NCI-H524 (cell line): Measurements from ENCODE around the gene CCL7.

Source experiments
- DNase-seq, 2 experiments: peaks; one replicate each; lab custom pipeline; 2025; lab: John Stamatoyannopoulos, UW

CCL7 gene

GRCh38 chr17:34246881-34247280 is 23.1 kb upstream of the CCL7 start:
- DNase-seq, result no peak

GRCh38 chr17:34248511-34249024 is 21.5 kb upstream of the CCL7 start:
- no peak for DNase-seq

- no peak for DNase-seq
Measured at GRCh38 chr17:34249061-34249460, 21.0 kb upstream of the CCL7 start.

GRCh38 chr17:34249478-34249877 is 20.5 kb upstream of the CCL7 start:
- no peak for DNase-seq

GRCh38 chr17:34251186-34251585 is 18.8 kb upstream of the CCL7 start:
- no peak for DNase-seq

- no peak for DNase-seq
Measured at GRCh38 chr17:34252095-34252443, 18.0 kb upstream of the CCL7 start.

GRCh38 chr17:34252444-34253138 is 17.4 kb upstream of the CCL7 start:
- DNase-seq, result no peak

GRCh38 chr17:34253139-34253525 is 16.9 kb upstream of the CCL7 start:
- DNase-seq, result no peak

- no peak for DNase-seq
Measured at GRCh38 chr17:34254146-34254545, 15.9 kb upstream of the CCL7 start.

GRCh38 chr17:34254651-34255380 is 15.2 kb upstream of the CCL7 start, which contains the start of gene CCL2:
CCL2 (plus strand) TSS chr17:34255285; CDS start chr17:34255350, 65 bp downstream.
- no peak for DNase-seq

- DNase-seq, result no peak
Measured at GRCh38 chr17:34255381-34255732, 14.7 kb upstream of the CCL7 start.

GRCh38 chr17:34255841-34256240 is 14.2 kb upstream of the CCL7 start:
- no peak for DNase-seq

- no peak for DNase-seq
Measured at GRCh38 chr17:34257299-34257985, 12.6 kb upstream of the CCL7 start.

GRCh38 chr17:34257986-34258326 is 12.1 kb upstream of the CCL7 start:
- no peak for DNase-seq

GRCh38 chr17:34259146-34259545 is 10.9 kb upstream of the CCL7 start:
- DNase-seq, result no peak

GRCh38 chr17:34260861-34261260 is 9.2 kb upstream of the CCL7 start:
- DNase-seq, result no peak

- no peak for DNase-seq
Measured at GRCh38 chr17:34261568-34262337, 8.3 kb upstream of the CCL7 start.

- DNase-seq, result no peak
Measured at GRCh38 chr17:34265711-34266110, 4.3 kb upstream of the CCL7 start.

GRCh38 chr17:34275881-34276280 is 5.9 kb downstream of the CCL7 start:
- DNase-seq, result no peak

GRCh38 chr17:34276826-34277225 is 6.8 kb downstream of the CCL7 start:
- no peak for DNase-seq

- DNase-seq, result no peak
Measured at GRCh38 chr17:34283571-34283970, 13.6 kb downstream of the CCL7 start.

GRCh38 chr17:34285286-34285792 is 15.3 kb downstream of the CCL7 start, which contains the start of gene CCL11:
CCL11 (plus strand) TSS chr17:34285742; CDS start chr17:34285809, 67 bp downstream.
- DNase-seq, result no peak
